Body of pancreas (tissue), 4 donors: ENCODE data around the gene BTBD9.

Experiments
- POLR2A ChIP-seq, 3 donors: fragments of 450-650 bp; IDR thresholded peaks; one replicate each; pipeline ENCODE4 v1.6.1; 2016; ENCODE audit warnings: antibody characterized with exemption in 3 of 3, mild to moderate bottlenecking in 2 of 3
- TF ChIP-seq, protein P1 (sequence below), 7 experiments: fragments of 450-650 bp in 4 of 7; fragments of 200-600 bp in 3 of 7; sonication (generic) in 3 of 7; IDR thresholded peaks; one replicate each; pipeline ENCODE4 v1.5.1; 2016 to 2019; ENCODE audit warnings: antibody characterized with exemption in 7 of 7

DNA sequence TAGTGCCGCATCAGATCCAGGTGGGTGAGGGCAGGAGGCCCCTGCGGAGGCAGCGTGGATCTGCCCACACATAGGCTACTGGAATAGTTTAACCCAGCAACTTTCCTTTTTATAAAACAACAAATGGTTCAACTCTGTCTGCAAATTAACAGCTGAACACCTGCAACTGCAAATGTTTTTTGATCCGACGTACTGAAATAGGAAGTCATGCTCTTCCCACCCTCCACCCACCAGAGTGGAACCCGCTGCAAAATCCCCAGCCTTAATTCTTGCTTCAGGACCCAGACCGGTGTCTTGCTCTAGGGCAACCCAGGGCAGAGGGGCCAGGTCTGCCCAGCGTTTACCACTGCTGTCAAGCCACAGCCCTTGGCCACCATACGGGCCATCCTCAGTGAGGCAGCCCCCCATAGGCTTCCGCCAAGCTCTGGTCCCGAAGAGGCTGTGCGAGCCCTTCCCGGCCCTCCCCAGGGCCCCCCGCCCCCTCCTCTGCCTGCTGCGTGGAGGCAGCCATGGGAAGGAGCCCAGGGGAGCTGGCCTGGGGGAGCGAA is 485.9 kb downstream of the BTBD9 start:
- TF ChIP-seq POLR2A (IDR thresholded peaks at IDR 0.05) = no peak
- TF ChIP-seq, protein P1, sequence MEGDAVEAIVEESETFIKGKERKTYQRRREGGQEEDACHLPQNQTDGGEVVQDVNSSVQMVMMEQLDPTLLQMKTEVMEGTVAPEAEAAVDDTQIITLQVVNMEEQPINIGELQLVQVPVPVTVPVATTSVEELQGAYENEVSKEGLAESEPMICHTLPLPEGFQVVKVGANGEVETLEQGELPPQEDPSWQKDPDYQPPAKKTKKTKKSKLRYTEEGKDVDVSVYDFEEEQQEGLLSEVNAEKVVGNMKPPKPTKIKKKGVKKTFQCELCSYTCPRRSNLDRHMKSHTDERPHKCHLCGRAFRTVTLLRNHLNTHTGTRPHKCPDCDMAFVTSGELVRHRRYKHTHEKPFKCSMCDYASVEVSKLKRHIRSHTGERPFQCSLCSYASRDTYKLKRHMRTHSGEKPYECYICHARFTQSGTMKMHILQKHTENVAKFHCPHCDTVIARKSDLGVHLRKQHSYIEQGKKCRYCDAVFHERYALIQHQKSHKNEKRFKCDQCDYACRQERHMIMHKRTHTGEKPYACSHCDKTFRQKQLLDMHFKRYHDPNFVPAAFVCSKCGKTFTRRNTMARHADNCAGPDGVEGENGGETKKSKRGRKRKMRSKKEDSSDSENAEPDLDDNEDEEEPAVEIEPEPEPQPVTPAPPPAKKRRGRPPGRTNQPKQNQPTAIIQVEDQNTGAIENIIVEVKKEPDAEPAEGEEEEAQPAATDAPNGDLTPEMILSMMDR (IDR thresholded peaks at IDR 0.05) = no peak
